Stimulated activated CD8-positive, alpha-beta memory T cell treated with anti-CD3 and anti-CD28 coated beads, Interleukin-2, amount 100 ng/mL, for 48 hours (primary cell): ENCODE measurements around the gene AIPL1.

Experiments used
- DNase-seq, 2 donors: peaks; one replicate each; pipeline ENCODE4 v3.0.0-alpha.2; 2020; ENCODE audit warnings: low read depth in 2 of 2

The AIPL1 gene

DNA sequence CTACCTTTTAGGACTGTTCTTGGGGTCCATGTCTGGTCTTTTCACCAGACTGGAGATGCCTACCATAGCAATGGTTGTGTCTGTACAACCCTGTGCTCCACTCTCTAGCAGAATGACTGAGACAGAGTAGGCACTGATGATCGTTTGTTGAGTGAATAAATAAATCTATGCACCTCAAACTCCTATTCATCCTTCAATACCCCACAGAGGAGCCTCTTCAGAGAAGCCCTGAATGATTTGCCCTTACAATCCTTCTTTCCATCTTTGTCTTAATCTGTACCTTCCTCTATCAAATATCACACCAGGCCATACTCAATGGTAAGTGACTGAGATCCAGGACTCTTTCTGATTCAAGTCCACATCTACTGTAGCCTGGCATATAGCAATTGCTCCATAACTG is 32.6 kb upstream of the AIPL1 start:
- DNase-seq: no peak

- DNase-seq: no peak
Measured at GRCh38 chr17:6465206-6466003, 30.5 kb upstream of the AIPL1 start.

GRCh38 chr17:6464446-6465041 is 29.6 kb upstream of the AIPL1 start:
- no peak for DNase-seq

DNA sequence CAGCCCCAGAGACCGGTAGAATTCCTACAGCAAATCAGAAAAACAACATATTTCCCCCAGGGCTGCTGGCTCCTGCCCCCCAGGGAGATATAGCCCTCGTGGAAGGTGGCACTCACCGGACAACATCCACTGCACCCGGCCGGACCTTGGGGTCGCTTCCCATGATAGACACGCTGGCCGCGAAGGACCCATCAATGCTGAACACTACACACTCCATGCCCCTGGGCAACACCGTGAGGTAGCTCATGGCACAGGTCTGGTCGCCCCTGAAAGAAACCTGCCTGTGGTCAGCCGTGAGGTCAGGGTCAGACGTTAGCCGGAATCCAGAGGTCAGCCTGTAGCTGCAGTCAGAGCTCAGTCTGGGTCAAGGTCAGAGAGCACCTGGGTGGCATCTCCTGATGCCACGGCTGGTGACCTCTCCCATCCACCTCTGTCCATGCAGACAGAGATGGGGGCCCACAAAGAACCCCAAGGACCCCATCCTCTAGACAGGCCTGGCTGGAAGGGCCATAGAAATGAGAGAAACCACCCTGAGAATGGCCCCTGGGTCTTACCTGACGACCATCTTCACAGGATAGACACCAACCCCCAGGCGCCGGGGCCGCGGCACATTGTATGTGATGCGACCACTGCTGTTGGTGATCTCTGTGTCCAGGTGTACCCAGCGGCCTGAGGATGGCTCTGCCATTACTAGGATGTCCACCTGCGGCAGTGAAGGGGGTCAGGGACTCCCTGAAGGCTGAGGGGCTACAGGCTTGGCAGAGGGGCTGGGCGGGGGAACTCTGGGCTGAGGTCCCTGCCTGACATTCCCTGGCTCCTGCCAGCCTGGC is 28.9 kb upstream of the AIPL1 start:
- no peak for DNase-seq

DNA sequence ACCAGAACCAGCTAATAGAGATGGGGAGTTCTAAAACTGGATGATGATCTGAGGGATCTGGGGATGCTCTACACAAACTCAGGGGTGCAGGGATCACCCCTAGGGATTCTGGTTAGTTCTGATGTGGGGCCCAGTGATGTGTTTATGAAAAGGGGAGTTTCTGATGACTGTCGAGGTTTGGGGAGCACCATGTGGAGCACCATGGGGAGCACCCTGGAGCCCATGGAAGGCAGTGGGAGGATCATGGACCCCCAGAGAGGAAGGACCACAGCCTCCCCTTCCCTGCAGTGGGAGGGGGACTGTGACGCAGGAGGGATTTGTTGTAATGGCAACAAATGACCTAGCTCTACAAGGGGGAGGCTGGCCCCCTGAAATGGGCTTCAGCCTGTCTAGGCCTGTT is 27.8 kb upstream of the AIPL1 start:
- no peak for DNase-seq

DNA sequence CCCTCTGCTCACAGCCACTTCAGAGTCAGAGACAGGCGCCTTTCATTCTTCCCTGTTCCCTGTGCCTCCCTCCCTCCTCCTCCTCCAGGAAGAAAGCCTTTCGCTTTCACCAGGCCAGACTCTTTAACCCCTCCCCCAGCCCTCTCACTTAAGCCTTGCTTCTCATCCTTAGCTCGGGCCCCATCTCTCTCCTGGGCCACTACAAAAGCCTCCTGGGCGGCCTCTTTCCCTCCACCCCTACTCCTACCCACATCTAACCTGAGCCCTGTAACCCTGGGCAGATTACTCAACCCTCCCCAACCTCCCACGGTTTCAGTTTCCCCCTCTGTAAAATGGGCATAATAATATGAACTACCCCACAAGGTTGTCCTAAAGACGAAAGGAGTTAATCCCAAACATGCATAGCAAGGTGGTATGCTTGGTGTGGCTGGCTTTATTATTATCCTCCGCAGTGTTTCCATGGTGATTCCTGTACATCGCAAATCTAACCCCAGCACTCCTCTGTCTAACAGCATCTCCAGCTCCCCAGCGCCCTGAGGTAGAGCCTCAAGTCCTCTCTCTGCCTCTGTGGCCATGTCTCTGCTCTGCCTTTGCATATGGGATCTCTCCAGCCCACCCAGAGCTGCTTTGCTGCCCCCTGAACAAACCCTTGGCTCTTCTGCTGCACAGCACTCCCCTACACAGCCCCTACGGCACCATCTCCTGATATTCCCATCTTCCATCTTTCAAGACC is 27.0 kb upstream of the AIPL1 start:
- DNase-seq: no peak

DNA sequence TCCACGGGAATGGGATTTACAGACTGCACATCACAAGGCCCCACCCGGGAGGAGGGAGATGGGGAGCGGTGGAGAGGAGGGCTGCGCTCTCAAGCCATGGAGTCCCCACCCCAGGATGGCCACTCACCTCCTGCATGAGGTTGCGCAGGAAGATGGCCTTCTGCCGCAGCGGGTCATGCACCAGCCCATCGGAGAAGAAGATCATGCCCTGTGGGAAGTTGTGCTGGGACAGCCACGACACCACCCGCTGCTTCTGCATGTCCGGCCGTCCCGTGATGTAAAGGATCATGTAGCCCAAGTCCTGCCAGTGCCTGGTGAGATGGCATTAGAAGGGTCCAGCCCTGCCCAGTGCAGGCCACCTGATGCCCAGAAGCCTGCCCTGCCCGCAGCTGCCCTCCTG is 26.3 kb upstream of the AIPL1 start:
- no peak for DNase-seq

DNA sequence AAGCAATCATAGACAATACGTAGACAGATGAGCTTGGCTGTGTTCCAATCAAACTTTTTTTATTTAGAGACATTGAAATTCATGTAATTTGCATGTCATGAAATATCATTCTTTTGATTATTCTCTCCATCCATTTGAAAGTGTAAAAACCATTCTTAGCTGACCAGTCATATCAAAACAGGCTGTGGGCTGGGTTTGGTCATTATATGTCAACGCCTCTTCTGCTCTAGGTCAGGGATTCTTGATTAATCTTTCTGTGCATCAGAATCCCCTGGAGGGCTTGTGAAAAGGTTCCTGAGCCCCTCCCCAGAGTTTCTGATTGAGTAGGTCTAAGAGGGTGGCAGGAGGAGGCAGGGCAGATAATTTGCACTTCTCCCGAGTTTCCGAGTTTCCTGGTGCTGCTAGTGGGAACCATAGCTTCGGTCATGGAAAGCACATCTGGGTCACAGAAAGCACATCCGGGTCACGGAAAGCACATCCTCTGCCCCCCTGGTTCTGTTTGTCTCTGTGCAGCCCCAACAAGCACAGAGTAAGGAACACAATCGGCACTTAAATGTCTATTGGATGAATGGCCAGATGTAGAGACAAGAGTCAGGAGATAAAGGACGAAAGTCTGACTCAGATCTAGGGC is 25.7 kb upstream of the AIPL1 start:
- no peak for DNase-seq

DNA sequence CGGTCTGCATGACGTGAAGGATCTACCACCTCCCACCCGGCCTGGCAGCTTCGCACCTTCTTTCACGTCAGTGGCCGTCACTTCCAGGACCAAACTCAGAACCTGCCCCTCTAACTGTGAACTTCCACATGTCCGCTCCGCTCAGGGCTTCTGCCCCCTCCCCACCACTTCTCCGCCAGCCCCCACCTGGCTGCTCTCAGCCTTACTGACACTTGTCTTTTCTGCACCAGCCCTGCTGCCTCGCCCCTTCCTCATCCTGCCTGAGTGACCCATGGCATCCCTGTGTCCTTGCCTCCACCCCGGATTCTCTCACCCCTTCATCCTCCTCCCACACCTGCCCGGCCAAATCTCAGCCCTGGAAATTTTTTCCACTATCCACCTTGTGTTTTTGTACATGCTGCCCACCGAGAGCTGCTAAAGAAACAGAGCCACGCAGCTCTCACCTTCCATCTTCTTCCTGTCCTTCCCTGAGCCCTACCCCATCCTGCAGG is 23.6 kb upstream of the AIPL1 start:
- no peak for DNase-seq

GRCh38 chr17:6457688-6458459 is 23.0 kb upstream of the AIPL1 start:
- DNase-seq: no peak

- DNase-seq: no peak
Measured at GRCh38 chr17:6456914-6457687, 22.2 kb upstream of the AIPL1 start.

GRCh38 chr17:6456321-6456720 is 21.4 kb upstream of the AIPL1 start:
- DNase-seq: no peak

- DNase-seq: no peak
Measured at GRCh38 chr17:6455321-6455705, 20.4 kb upstream of the AIPL1 start.

GRCh38 chr17:6454495-6455320 is 19.8 kb upstream of the AIPL1 start:
- no peak for DNase-seq

DNA sequence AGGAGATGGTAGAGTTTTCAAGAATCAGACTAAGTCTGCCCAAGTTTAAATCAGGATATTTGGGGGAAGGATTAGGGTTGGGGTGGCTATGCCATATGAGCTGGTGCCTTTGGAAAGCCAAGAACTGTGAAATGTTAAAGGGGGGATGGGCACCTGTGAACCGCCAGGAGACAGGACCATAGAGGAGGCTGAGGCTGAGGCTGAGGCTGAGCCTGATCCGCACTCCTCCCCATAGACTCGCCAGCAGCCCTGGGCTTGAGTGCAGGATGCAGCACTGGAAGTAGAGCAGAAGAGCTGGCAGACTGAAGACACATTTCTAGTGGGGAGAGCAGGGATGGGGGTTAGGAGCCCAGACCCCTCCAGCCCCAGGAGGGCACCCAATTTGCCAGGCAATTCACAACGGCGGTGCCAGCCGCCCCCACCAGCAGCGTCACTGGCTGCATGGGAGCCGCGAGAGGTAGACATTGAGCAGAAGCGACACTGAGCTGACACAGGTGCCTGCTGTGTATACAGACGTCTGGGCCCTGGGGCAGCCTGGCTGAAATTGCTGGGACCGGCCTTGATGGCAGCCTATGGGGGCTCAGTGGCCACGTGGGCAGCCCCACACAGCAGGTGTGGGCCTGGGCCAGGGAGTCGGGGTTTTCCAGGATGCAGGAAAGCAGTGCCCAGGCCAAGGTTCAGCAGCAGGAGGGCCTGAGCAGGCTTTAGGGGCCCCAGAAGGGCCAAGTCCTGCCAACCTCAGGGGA is 18.5 kb upstream of the AIPL1 start:
- DNase-seq: no peak

DNA sequence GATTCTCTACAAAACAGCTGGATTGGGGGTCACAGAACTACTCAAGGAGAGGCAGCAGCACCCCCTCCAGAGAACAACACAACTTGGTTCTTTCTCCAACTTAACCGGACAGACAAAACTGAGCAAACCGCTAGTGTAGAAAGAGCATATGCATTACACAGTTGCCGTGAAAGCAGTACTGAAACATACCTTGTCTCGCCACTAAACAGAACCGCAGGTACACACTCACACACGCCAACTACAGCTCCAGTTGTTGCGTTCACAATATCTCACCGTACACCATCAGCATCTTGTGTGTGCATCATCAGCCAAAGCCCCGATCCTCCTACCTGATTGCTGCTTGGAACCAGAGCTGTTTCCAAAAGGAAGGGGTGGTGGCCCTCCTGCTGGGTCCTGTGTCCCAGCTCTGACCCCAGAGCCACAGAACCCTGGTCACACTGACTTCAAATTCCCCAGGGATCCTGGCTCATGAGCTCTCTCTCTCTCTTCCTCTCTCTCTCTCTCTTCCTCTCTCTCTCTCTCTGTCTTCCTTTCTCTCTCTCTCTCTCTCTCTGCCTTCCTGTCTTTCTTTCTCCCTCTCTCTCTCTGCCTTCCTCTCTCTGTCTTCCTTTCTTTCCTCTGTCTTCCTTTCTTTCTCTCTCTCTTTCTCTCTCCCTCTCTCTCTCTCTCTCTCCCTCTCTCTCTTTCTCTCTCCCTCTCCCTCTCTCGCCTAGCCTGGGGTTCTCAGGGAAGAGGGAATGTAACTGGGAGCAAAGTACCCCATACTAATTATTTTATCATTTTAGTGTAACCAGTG is 17.7 kb upstream of the AIPL1 start:
- DNase-seq: no peak
